K562 (cell line): Measurements from ENCODE around the gene EDNRB.
"Not testable (repeated sequence)": the region's sequence is repeated elsewhere in the genome, so short reads cannot be mapped to it uniquely, and the experiment has no call there.

ENCODE experiments used
- ETS2 ChIP-seq: IDR thresholded peaks from 2 replicates; pipeline ENCODE4 v1.6.1; 2016; ENCODE audit warnings: borderline replicate concordance, missing genetic modification characterization, mild to moderate bottlenecking, moderate library complexity, missing compliant biosample characterization; ENCODE audit not compliant: poor library complexity, severe bottlenecking
- SP2 ChIP-seq: IDR thresholded peaks from 2 replicates; pipeline ENCODE4 v1.6.1; 2011; ENCODE audit warnings: mild to moderate bottlenecking, low read depth, low read length, moderate library complexity; ENCODE audit not compliant: poor library complexity, severe bottlenecking; ENCODE audit errors: extremely low read depth
- TF ChIP-seq, protein P1 (sequence below): fragments of 250-450 bp; sonication (Bioruptor Pico); IDR thresholded peaks from 2 replicates; pipeline ENCODE4 v1.4.0; 2020; ENCODE audit warnings: mild to moderate bottlenecking, moderate library complexity
- TF ChIP-seq, protein P2 (sequence below): sonication (generic); formaldehyde crosslinking; IDR thresholded peaks from 2 replicates; pipeline ENCODE4 v1.5.0; 2020; ENCODE audit warnings: missing genetic modification reagents

DNA sequence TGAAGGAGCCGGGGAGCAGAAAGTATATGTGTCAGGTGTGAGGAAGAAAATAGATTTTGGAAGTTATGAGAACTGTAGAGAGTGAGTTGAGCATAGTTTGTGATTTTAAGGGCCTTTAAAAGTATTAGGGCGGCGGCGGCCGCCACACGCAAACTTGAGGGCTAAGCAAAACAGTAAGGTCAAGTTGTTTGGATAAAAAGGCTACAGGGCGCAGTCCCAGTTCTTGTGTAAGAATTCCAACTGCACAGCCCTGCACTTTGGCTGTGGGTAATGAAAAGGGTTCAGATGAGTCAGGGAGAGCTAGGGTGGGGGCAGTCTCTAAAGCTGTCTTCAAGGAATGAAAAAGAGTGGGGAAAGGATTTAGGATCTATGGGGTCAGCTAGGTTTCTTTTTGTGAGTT lies 16.4 kb upstream of the EDNRB start:
- not testable (repeated sequence) for TF ChIP-seq SP2; ETS2 (tag)
- TF ChIP-seq, protein P1, sequence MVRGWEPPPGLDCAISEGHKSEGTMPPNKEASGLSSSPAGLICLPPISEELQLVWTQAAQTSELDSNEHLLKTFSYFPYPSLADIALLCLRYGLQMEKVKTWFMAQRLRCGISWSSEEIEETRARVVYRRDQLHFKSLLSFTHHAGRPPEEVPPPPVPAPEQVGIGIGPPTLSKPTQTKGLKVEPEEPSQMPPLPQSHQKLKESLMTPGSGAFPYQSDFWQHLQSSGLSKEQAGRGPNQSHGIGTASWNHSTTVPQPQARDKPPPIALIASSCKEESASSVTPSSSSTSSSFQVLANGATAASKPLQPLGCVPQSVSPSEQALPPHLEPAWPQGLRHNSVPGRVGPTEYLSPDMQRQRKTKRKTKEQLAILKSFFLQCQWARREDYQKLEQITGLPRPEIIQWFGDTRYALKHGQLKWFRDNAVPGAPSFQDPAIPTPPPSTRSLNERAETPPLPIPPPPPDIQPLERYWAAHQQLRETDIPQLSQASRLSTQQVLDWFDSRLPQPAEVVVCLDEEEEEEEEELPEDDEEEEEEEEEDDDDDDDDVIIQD = not testable (repeated sequence)
- TF ChIP-seq, protein P2, sequence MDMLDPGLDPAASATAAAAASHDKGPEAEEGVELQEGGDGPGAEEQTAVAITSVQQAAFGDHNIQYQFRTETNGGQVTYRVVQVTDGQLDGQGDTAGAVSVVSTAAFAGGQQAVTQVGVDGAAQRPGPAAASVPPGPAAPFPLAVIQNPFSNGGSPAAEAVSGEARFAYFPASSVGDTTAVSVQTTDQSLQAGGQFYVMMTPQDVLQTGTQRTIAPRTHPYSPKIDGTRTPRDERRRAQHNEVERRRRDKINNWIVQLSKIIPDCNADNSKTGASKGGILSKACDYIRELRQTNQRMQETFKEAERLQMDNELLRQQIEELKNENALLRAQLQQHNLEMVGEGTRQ (CRISPR knock-in tag) = not testable (repeated sequence)
